CD4-positive, alpha-beta T cell treated with Interleukin-6 at 100 ng/mL for 8 hours (primary cell): ENCODE data around the gene SPRED2.

Experiments
- DNase-seq: peaks from one replicate; pipeline ENCODE4 v3.0.0-alpha.2; 2020; ENCODE audit warnings: mixed read lengths, low spot score

SPRED2 gene

DNA sequence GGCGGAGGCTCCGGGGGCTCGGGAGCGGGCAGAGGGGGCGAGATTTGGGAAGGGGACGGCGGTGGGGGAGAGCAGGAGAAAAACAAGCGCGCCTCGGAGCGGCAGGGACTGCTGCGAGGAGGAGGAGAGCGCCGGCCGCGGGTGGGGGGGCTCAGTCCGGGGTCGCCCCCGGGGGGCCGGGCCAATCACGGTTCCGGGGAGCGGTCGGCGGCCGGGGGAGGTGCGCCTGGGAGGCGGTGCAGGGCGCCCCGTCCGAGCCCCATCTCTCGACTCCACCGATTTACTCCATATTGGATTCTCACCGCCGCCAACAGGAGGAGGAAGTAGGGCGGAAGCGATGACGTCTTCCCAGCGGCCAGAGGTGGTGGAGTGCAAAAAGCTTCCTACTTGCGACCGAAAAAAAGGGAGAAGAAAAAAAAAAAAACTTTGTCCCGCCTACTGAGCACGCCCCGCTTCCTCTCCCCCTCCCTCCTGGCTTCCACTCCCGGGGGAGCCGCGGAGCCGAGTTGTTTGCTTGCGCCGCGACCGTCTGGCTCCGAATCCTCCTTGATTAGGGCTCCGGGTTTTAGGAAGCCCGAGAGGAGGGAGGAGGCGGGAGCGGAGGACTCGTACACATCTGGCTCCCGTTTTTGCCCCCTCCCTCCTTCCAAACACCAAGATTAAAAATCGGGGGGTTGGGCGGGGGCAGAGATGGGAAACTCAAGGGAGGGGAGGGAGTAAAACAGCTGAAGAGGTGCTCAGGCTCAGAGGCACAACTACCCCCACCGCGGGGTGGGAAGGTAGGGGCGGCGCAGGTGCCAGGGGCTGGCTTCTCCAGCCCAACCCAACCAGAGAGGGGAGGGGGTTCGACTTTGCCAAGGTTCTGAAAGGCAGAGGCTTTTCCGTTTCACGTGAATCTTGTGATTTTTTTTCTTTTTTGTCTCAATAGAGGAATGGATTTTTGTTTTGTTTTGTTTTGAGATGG is at the start of gene SPRED2:
TSS of gene SPRED2 (minus strand) at position 373 of the 964 bp plus-strand sequence. CDS start 612 bp downstream, outside the sequence.
- peak; percentile 57 for DNase-seq

DNA sequence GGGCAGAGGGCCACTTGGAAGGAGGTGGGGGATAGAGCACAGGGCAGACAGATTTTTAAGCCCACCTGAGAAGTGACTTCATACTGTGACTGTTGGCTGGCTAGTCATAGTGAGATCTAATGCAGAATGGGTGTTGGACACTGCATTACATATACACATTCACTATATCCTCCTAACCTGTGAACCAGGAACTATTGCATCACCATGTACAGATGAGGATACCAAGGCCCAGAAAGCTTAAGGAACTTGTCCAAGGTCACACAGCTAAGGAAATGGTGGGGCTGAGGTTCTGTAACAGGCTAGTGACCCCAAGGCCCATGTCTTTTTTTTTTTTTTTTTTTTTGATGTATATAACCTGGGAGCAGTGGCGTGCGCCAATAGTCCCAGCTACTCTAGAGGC is 49.6 kb upstream of the SPRED2 start:
- DNase-seq: no peak

- no peak for DNase-seq
Observed at GRCh38 chr2:65479524-65479923, 47.1 kb upstream of the SPRED2 start.

- no peak for DNase-seq
Observed at GRCh38 chr2:65478498-65479135, 46.2 kb upstream of the SPRED2 start.

DNA sequence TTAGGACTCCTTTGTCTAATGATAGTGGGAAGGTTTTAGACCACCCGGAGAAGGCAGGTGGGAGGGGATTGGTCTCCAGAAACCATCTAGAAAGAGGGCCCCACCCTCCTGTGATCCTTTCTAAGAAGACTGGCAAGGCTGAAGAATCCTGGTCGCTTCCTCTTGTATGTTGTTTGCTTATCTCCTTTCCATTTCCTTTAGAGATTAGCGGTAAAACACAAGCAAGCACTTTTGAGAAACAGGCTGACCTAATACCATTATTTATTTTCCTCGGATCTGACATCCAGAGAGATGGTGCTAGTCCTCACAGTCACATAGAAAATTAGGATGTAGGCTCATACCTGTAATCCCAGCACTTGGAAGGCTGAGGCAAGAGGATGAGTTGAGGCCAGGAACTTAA is 45.2 kb upstream of the SPRED2 start:
- DNase-seq: no peak

GRCh38 chr2:65476778-65477177 is 44.4 kb upstream of the SPRED2 start:
- DNase-seq: no peak

GRCh38 chr2:65475000-65475399 is 42.6 kb upstream of the SPRED2 start:
- no peak for DNase-seq

DNA sequence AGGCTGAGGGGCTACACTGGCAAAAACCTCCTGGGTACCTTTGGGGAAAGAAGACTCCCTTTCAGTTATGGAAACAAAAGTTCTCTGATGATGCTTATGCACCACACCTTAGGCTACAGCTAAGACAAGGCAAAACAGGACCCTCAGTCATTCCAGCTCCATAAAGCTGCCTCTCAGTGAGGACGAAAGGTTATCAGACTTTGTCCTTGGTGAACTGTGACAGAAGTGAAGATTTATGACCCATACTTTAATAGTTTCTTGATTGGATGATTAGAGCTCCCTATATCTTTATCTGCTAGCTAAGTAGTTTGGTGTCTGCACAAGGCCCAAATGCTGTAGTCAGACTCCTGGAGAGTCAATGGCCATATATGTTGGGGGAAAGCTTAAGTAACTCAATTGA is 40.6 kb upstream of the SPRED2 start:
- no peak for DNase-seq

GRCh38 chr2:65471409-65471808 is 39.0 kb upstream of the SPRED2 start:
- DNase-seq: no peak

DNA sequence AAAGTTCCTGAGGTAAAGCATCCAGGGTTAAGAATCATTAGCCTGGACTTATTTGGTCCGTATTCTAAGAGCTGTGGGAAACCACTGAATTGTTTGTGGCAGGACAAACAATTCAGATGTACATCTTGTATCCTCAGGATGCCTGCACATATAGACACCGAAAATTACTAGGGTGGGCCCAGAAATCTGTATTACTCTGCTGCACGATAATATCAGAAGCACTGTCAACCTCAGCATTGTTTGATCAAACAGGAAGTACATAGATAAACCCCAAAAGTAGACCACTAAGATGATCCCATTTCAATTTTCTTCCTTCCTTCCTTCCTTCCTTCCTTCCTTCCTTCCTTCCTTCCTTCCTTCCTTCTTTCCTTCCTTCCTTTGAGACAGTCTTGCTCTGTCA is 34.2 kb upstream of the SPRED2 start:
- no peak for DNase-seq

GRCh38 chr2:65465857-65466256 is 33.5 kb upstream of the SPRED2 start:
- no peak for DNase-seq

- no peak for DNase-seq
Observed at GRCh38 chr2:65465124-65465523, 32.7 kb upstream of the SPRED2 start.

GRCh38 chr2:65464604-65465003 is 32.2 kb upstream of the SPRED2 start:
- DNase-seq: no peak

DNA sequence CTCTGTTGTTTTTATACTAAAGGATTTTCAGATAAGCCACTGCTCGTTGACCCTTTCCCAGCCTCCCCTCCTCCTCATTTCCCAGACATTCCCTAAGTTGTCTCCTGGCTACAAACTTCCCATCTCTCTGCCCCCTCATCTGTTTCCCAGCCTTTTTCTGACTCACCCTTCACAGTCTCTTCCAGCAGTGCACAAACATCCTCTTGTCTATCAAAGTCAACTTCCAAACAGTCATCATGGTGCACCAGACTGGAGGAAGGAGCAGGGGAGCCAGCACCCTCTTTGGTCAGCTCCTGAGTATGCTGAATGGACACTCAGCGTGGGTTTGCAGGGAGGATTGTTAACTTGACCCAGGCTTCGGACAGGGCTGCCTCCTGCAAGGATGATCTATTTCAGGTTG is 26.6 kb upstream of the SPRED2 start:
- no peak for DNase-seq

DNA sequence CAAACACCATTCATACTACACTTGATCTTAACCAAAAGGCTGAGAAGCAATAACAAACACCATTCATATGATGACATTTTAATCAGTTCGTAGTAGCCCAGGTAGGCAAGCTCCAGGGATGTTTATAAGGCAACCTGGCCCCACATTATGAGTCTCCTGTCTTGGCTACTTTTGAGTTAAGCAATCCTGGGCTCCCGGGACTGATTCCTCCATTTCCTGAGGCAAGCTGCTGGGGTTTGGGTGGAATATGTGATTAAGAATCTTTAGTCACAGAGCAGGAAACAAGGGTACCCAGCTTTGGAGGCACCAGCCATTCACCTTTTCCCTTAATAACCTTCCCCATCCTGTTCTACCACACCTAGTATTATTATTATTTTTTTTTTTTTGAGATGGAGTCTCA is 24.5 kb upstream of the SPRED2 start:
- no peak for DNase-seq

GRCh38 chr2:65456064-65456463 is 23.7 kb upstream of the SPRED2 start:
- DNase-seq: no peak

DNA sequence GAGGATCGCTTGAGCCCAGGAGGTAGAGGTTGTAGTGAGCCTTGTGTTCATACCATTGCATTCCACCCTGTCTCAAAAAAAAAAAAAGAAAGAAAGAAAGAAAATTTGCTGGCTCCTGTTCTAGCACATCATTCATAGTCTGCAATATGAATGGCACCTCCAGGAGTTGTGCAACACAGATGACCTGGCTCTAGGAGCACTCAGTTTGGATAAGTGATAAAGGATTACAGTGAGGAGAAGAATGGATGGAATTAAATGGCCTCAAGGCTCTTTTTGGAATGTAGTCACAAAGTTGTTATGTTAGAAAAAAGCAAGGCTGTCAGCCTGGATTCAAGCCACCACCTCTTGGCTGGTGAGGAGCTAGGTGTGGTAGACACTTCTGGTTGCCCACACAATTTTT is 21.5 kb upstream of the SPRED2 start:
- DNase-seq: no peak

DNA sequence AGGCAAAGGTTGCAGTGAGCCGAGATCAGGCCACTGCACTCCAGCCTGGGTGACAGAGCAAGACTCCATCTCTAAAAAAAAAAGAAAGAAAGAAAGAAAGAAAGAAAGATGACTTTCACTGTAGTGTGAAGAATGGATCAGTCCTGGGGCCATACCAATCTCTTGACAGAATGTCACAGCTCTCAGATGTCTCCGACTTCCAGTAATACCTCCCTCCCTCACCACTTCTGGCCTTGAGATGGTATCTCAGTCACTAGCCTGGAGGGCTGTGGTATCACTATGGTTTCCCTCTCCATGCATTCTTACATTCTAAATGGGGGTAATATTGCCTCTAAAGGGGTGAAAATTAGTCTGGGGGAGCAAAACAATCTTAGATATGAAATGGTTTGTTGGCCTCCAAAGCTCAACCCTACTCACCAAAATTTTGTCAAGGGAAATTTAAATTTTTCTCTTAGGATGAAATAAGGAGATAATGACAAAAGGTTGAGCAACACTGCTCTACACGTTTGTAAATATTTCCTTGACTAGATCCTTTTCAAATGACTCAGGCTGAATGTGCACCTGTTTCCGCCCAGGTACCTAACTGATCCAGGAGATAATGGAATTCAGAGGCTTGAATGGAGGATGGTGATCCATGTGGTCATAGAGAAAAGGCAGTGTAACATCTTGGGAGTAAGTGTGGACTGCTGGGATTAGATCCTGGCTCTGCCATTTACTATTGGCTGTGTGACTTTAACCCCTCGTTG is 19.9 kb upstream of the SPRED2 start:
- no peak for DNase-seq

DNA sequence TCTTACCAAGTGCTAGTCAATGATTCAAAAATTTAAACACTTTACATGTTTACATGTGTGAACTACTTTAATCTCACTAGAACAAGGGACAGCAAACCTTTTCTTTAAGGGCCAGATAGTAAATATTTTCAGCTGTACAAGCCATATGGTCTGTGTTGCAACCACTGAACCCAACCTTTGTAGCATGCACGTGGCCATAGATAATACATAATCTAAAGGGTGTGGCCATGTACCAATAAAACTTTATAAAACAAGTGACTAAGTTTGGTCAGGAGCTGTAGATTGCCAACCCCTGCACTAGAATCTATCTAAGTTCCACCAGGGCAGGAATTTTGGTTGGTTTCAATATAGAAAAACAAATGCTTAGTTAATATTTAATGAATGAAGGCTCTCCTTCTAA is 18.4 kb upstream of the SPRED2 start:
- DNase-seq: no peak

DNA sequence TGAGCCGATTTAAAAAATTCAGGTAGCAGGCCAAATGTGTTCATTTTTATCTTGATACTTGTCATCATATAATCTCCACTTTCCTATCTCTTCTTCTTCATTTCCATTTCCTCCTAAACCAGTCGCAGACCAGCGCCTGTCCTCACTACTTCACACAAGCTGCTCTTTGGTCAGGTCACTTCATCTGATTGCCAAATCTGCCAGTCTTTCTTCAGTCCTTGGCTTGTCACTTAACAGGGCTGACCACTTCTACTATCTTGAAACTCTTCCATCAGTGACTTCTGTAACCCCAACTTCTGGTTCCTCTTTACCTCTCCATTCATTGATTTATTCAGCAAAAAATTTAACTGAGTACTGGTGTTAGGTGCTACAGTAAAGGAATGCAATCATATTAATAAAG is 18.0 kb upstream of the SPRED2 start:
- DNase-seq: no peak

DNA sequence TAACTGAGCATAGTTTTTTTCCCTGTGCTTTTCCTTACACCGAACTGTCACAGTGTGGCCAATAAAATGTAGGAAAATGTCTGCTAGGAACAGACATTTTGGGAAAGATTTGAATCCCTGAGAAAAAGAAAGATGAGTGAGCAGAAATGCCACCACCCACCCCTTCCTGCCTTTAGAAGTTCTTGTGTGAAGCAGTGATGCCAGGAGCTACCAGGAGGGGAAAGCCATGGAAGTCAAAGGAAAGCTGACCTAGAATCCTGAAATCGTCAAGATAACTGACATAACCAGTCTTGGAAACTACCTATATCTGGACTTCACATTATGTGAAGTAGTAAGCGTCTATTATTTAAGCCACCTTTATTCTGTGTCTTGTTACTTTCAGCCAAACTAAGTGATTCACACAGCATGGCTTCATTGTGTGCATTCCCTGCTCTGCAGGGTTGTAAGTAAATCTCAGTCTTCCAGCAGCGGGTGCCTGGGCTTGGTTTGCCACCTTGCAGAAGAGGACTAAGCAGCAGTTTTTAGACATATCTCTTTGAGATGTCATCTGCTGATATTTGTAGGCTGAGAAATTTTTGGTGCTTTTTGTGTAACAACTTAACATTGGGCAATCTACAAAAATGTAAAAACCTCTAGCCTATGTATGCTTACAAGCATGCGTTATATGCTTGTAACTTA is 11.2 kb upstream of the SPRED2 start:
- no peak for DNase-seq

DNA sequence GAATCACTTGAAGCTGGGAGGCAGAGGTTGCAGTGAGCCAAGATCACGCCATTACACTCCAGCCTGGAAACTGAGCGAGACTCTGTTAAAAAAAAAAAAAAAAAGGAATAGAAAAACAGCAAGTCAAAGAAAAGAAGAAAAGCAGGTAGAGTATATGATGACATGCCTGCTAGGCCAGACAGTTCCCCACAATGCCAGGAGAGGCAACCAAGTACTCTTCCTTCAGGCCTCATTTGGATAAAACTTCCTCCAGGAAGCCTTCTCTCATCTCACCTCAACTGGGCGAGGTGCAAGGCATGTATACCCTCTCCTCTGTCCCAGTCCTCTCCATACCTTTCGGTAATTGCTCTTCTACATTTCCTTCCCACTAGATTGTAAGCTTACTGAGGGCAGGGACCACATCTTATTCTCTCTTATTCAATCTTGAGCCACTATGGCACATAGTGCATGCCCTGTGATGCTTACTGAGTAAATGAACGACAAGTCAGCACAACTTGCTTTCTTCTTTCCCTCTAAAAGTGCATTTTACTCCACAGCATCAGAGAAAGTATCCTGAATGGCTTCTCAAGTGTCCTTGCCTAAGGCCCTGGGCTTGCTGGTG is 10.1 kb upstream of the SPRED2 start:
- DNase-seq: no peak
